ENCODE results near the gene RAB7A.

DNA sequence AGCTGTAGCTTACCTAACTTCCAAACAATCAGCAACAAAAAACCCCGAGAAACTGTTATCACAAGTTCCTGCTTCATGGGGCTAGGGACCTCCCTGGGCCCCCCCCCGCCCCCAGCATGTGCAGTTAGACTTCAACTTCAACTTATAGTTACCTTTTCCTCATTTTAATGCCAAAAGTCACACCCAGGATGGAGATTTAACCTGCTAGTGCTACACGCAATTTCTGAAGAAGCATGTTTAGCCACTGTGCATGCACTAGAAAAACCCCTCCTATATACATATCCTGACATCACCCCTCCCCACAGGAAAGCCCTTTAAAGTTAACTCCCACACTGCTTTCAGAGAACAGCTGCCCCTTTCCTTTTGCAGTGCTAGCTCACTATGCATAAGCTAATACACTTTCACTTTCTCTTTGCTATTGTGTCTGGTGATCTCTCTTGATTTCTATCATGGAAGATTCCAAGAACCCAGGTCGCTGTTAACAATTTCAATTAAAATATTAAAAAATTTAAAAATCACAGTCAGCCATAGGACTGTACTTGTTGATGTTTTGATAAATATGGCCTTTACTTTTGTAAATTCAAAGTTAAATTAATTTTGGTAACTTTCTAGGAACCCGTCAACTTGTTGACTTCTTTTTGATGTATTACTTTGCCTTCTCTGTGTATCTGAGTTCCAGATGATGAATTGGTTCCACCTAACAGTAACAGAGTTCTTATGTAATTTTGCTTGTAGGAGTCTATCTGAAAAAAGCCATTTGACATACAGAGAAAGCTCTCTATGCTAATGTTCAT, 78.2 kb downstream of the RAB7A start:
- TF ChIP-seq, protein P1, sequence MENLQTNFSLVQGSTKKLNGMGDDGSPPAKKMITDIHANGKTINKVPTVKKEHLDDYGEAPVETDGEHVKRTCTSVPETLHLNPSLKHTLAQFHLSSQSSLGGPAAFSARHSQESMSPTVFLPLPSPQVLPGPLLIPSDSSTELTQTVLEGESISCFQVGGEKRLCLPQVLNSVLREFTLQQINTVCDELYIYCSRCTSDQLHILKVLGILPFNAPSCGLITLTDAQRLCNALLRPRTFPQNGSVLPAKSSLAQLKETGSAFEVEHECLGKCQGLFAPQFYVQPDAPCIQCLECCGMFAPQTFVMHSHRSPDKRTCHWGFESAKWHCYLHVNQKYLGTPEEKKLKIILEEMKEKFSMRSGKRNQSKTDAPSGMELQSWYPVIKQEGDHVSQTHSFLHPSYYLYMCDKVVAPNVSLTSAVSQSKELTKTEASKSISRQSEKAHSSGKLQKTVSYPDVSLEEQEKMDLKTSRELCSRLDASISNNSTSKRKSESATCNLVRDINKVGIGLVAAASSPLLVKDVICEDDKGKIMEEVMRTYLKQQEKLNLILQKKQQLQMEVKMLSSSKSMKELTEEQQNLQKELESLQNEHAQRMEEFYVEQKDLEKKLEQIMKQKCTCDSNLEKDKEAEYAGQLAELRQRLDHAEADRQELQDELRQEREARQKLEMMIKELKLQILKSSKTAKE (IDR thresholded peaks at IDR 0.05; ENCODE audit: low read depth, poor library complexity, severe bottlenecking) = peak; percentile 84
- TF ChIP-seq CREB1 (IDR thresholded peaks at IDR 0.05; ENCODE audit: low read depth) (peak; percentile 71; the same call in 1 of the 2 replicates), NBN (IDR thresholded peaks at IDR 0.05) (peak; percentile 86), FOS (IDR thresholded peaks at IDR 0.05; ENCODE audit: borderline replicate concordance, extremely low read depth, insufficient read length) (no peak), SP1 (IDR thresholded peaks at IDR 0.05; ENCODE audit: low read depth, low read length) (no peak), EP300 (IDR thresholded peaks at IDR 0.05; ENCODE audit: borderline replicate concordance in 1 of 2, control insufficient read depth in 1 of 2, low read depth in 2 of 2, low read length in 2 of 2) (peak; percentile 12 to 55; a peak in 3 of 4 replicates), RFX5 (IDR thresholded peaks at IDR 0.05; ENCODE audit: low read depth, low read length) (no peak), KAT2A (conservative IDR thresholded peaks at IDR 0.05; ENCODE audit: control insufficient read depth, low read depth, low read length) (no peak), POLR2A (IDR thresholded peaks at IDR 0.05; ENCODE audit: low read depth, low read length) (no peak), BMI1 (IDR thresholded peaks at IDR 0.05; ENCODE audit: borderline replicate concordance) (no peak), SMC3 (IDR thresholded peaks at IDR 0.05; ENCODE audit: borderline replicate concordance, low read length) (no peak; the same call in 1 of the 2 replicates), USF2 (IDR thresholded peaks at IDR 0.05; ENCODE audit: borderline replicate concordance, low read depth, low read length) (no peak; the same call in 1 of the 2 replicates)
- TF ChIP-seq, protein P2, sequence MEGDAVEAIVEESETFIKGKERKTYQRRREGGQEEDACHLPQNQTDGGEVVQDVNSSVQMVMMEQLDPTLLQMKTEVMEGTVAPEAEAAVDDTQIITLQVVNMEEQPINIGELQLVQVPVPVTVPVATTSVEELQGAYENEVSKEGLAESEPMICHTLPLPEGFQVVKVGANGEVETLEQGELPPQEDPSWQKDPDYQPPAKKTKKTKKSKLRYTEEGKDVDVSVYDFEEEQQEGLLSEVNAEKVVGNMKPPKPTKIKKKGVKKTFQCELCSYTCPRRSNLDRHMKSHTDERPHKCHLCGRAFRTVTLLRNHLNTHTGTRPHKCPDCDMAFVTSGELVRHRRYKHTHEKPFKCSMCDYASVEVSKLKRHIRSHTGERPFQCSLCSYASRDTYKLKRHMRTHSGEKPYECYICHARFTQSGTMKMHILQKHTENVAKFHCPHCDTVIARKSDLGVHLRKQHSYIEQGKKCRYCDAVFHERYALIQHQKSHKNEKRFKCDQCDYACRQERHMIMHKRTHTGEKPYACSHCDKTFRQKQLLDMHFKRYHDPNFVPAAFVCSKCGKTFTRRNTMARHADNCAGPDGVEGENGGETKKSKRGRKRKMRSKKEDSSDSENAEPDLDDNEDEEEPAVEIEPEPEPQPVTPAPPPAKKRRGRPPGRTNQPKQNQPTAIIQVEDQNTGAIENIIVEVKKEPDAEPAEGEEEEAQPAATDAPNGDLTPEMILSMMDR (IDR thresholded peaks at IDR 0.05 in 2 of 3, conservative IDR thresholded peaks at IDR 0.05 in 1 of 3; ENCODE audit: control insufficient read depth in 2 of 3, extremely low read depth in 1 of 3, insufficient read depth in 1 of 3, low read depth in 3 of 3, low read length in 3 of 3) = no peak
- TF ChIP-seq, protein P3, sequence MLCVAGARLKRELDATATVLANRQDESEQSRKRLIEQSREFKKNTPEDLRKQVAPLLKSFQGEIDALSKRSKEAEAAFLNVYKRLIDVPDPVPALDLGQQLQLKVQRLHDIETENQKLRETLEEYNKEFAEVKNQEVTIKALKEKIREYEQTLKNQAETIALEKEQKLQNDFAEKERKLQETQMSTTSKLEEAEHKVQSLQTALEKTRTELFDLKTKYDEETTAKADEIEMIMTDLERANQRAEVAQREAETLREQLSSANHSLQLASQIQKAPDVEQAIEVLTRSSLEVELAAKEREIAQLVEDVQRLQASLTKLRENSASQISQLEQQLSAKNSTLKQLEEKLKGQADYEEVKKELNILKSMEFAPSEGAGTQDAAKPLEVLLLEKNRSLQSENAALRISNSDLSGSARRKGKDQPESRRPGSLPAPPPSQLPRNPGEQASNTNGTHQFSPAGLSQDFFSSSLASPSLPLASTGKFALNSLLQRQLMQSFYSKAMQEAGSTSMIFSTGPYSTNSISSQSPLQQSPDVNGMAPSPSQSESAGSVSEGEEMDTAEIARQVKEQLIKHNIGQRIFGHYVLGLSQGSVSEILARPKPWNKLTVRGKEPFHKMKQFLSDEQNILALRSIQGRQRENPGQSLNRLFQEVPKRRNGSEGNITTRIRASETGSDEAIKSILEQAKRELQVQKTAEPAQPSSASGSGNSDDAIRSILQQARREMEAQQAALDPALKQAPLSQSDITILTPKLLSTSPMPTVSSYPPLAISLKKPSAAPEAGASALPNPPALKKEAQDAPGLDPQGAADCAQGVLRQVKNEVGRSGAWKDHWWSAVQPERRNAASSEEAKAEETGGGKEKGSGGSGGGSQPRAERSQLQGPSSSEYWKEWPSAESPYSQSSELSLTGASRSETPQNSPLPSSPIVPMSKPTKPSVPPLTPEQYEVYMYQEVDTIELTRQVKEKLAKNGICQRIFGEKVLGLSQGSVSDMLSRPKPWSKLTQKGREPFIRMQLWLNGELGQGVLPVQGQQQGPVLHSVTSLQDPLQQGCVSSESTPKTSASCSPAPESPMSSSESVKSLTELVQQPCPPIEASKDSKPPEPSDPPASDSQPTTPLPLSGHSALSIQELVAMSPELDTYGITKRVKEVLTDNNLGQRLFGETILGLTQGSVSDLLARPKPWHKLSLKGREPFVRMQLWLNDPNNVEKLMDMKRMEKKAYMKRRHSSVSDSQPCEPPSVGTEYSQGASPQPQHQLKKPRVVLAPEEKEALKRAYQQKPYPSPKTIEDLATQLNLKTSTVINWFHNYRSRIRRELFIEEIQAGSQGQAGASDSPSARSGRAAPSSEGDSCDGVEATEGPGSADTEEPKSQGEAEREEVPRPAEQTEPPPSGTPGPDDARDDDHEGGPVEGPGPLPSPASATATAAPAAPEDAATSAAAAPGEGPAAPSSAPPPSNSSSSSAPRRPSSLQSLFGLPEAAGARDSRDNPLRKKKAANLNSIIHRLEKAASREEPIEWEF (IDR thresholded peaks at IDR 0.05; ENCODE audit: insufficient replicate concordance, low read depth, low read length) = no peak

Measured in GM12878 (cell line).